Measurements from ENCODE around the gene MDN1. TPM values are rescaled to one million over a fixed set of nuclear protein-coding genes. Genes with fewer than 3 reads are reported as not detected.
"Not testable (repeated sequence)": the region's sequence is repeated elsewhere in the genome, so short reads cannot be mapped to it uniquely, and the experiment has no call there.

MDN1 gene, protein sequence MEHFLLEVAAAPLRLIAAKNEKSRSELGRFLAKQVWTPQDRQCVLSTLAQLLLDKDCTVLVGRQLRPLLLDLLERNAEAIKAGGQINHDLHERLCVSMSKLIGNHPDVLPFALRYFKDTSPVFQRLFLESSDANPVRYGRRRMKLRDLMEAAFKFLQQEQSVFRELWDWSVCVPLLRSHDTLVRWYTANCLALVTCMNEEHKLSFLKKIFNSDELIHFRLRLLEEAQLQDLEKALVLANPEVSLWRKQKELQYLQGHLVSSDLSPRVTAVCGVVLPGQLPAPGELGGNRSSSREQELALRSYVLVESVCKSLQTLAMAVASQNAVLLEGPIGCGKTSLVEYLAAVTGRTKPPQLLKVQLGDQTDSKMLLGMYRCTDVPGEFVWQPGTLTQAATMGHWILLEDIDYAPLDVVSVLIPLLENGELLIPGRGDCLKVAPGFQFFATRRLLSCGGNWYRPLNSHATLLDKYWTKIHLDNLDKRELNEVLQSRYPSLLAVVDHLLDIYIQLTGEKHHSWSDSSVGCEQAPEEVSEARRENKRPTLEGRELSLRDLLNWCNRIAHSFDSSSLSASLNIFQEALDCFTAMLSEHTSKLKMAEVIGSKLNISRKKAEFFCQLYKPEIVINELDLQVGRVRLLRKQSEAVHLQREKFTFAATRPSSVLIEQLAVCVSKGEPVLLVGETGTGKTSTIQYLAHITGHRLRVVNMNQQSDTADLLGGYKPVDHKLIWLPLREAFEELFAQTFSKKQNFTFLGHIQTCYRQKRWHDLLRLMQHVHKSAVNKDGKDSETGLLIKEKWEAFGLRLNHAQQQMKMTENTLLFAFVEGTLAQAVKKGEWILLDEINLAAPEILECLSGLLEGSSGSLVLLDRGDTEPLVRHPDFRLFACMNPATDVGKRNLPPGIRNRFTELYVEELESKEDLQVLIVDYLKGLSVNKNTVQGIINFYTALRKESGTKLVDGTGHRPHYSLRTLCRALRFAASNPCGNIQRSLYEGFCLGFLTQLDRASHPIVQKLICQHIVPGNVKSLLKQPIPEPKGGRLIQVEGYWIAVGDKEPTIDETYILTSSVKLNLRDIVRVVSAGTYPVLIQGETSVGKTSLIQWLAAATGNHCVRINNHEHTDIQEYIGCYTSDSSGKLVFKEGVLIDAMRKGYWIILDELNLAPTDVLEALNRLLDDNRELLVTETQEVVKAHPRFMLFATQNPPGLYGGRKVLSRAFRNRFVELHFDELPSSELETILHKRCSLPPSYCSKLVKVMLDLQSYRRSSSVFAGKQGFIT (N-terminal part only)
- total RNA-seq, result 10 to 100 TPM; 27.3 to 30.0 TPM
- long read RNA-seq, donor 1, partial matches to known transcripts, result 8 of 13 reads
- long read RNA-seq, donor 1, other reads (novel, unspliced or antisense), result 5 of 13 reads
- long read RNA-seq, donor 2, partial matches to known transcripts, result 9 of 9 reads
- long read RNA-seq, donor 2, other reads (novel, unspliced or antisense), result 0 of 9 reads

DNA sequence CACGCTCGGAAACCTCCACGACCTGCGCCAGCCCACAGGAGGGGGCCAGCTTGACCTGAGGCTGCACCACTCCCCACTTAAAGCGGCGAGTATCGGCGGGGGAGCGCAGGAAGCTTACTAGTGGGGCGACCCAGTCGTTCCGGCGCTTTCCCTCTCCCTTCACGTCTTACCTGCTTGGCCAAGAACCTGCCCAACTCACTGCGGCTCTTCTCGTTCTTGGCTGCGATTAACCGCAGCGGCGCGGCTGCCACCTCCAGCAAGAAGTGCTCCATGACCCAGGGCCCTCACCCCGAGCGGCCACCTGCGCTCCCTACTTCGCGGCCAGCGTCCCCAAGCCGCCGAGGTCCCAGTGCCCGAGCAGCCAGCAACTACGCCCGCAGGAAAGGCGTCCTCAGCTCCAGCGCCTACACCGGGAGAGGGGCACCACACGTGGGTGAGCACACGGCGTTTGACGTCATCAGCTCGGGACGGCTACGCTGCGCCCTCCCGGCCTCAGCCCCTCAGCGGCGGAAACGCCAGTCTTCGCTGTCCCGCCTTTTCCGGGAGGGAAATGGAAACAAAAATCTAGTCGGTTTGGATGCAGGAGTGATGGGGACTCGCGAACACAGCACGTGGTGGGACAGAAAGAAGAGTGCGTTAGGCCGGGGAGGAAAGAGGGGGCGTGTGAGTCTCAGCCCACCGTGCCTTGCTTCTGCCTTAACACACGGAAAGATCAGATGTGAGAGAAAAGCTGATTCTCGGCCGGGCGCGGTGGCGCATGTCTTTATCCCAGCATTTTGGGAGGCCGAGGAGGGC lies at the start of gene MDN1:
MDN1 (minus strand) TSS at position 459 of the 795 bp plus-strand sequence; CDS start at position 272, 187 bp downstream.
- intact Hi-C loops (cut with DNase I), result no loop called here

DNA sequence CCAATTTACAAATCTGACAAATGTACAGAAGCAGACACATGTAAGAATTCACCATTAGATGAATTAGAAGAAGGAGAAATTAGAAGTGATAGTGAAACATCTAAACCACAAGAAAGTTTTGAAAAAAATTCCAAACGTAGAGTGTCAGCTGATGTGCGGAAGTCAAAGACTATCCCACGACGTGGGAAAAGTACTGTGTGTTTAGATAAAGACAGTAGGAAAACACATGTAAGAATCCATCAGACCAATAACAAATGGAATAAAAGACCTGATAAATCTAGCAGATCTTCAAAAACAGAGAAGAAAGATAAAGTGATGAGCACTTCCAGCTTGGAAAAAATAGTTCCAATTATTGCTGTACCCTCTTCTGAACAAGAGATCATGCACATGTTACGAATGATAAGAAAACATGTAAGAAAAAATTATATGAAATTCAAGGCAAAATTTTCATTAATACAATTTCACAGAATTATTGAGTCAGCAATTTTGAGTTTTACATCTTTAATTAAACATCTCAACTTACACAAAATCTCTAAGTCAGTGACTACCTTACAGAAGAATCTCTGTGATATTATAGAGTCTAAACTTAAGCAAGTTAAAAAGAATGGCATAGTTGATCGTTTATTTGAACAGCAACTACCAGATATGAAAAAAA lies 46.6 kb upstream of the MDN1 start:
- intact Hi-C loops (cut with DNase I), result no loop called here
- DNase-seq (ENCODE audit: low spot score), result no peak

More for the DNA sequence above, at the start of gene MDN1:
- DNase-seq (ENCODE audit: low spot score), result peak; percentile 96

DNA sequence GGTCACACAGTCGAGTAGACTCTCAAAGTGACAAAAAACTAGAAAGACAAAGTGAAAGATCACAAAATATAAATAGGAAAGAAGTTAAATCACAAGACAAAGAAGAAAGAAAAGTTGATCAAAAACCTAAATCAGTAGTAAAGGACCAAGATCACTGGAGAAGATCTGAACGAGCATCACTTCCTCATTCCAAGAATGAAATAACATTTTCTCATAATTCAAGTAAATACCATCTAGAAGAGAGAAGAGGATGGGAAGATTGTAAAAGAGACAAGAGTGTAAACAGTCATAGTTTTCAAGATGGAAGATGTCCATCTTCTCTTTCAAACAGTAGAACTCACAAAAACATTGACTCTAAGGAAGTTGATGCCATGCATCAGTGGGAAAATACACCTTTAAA lies 43.1 kb upstream of the MDN1 start:
- no peak for DNase-seq (ENCODE audit: low spot score)
- intact Hi-C loops (cut with DNase I), result no loop called here

DNA sequence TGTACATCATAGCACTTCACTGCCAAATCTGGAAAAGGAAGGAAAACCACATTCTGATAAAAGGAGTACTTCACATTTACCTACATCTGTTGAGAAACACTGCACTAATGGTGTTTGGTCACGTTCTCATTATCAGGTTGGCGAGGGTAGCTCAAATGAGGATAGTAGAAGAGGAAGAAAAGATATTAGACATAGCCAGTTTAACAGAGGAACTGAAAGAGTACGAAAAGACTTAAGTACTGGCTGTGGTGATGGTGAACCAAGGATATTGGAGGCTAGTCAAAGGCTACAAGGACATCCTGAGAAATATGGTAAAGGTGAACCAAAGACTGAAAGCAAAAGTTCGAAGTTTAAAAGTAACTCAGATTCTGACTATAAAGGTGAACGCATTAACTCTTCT lies 42.7 kb upstream of the MDN1 start:
- intact Hi-C loops (cut with DNase I), result no loop called here
- DNase-seq (ENCODE audit: low spot score), result no peak

DNA sequence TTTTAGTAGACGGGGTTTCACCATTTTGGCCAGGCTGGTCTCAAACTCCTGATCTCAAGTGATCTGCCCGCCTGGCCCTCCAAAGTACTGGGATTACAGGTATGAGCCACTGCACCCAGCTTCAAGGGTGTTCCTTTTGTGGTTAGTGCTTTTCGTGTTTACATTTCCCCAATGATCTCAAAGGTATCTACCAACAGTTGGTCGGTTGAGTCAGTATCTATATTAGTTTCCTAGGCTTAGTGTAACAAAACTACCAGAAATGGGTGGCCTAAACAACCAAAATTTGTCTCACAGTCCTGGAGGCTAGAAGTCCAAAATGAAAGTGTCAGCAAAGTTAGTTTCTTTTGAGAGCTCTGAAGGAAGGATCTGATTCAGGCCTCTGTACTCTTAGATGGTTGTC lies 40.1 kb upstream of the MDN1 start:
- intact Hi-C loops (cut with DNase I), result no loop called here
- no peak for DNase-seq (ENCODE audit: low spot score)

DNA sequence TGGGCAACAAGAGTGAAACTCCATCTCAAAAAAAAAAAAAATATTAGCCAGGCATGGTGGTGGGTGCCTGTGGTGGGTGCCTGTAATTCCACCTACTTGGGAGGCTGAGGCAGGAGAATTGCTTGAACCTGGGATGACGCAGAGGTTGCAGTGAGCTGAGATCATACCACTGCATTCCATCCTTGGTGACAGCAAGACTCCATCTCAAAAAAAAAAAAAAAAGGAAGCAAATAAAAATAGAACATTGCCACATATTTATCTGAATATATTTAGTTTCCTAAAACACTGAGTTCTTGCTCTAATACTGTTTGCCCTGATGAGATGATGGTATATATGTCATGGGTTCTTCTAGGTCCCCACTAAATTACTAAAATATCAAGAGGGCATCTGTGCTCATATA lies 38.4 kb upstream of the MDN1 start:
- intact Hi-C loops (cut with DNase I), result no loop called here
- DNase-seq (ENCODE audit: low spot score), result no peak

DNA sequence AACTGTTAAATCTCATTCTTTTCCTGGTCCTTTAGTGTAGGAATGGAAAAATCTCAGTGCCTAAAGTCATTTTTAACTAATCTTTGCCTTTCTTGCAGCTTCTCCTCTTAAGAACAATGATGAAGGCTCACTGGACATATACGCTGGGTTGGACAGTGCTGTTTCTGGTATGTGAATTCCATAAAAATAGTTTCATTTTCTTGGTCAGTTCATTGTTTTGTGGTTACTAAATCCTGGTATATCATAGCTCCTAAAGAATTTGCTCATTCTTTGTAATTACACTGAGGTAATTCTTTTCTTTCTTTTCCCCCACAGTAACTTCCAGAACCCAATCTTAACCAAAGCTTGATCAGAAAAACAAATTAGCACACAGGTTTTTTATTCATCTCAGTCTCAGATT lies 33.5 kb upstream of the MDN1 start:
- intact Hi-C loops (cut with DNase I), result no loop called here
- DNase-seq (ENCODE audit: low spot score), result no peak

DNA sequence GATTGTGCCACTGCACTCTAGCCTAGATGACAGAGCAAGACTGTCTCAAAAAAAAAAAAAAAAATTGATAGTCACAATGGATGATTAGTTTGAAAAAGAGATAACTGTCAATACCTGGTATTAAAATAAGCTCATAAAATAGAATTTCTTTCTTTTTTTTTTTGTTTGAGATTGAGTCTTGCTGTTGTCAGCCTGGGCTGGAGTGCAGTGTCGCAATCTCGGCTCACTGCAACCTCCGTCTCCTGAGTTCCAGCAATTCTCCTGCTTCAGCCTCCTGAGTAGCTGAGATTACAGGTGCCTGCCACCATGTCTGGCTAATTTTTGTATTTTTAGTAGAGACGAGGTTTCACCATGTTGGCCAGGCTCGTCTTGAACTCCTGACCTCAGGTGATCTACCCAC lies 27.9 kb upstream of the MDN1 start:
- intact Hi-C loops (cut with DNase I), result not testable (repeated sequence)

DNA sequence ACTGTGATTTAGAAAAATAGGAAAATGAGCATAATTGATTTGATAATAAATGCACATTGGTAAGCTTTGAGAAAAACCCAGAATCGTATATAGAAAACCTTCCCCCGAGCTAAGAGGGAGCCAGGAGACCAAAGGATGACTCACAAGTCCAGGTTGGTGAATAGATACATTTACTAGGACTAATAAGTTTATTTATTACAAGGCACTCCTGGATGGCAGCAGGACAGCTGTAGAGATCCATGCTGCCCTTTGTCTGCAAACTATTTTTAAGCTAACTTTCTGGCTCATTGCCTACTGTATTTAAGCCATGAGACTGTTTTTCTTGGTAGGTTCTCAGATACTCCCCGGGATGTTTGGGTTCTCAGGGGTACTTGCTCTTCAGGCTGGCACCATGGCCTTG lies 23.5 kb upstream of the MDN1 start:
- no peak for DNase-seq (ENCODE audit: low spot score)
- intact Hi-C loops (cut with DNase I), result no loop called here

More for the DNA sequence above, 27.9 kb upstream of the MDN1 start:
- DNase-seq (ENCODE audit: low spot score), result not testable (repeated sequence)

DNA sequence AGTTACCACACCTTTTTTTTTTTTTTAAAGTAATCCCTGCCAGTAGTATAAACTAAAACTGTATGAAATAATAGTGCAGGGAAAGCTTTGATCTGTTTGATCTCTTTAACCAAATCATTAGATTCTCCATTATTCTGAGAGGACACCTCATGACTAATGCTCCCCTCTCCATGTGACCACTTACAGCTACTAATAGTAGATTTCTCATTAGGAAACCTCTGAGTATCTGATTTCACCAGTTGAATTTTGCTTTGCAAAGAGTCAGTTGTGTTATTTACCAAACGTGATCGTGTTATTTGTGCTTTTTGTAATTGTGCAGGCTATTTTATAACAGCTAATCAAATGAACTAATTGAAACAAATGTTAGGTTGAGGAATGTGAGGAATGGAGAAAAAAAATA lies 22.6 kb upstream of the MDN1 start:
- DNase-seq (ENCODE audit: low spot score), result no peak
- intact Hi-C loops (cut with DNase I), result no loop called here

DNA sequence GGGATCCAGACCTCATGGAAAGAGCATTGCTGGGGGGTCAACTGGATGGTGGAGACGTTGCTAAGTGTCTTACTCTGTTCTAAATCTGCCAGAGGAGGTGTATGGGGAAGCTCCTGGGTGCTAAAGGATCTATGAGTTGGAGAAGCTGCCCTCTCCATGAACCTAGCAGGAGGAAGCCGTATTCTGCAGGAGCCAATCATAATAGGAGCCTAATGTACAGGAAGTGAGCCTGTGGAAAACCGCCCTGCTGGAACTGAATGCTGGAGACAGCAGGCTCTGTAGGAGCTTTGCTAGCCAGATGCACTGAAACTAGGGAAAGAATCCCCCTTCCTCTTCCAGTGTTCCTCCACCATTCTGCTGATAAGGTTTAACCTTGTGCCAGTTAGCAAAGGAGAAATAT lies 20.9 kb upstream of the MDN1 start:
- intact Hi-C loops (cut with DNase I), result no loop called here
- DNase-seq (ENCODE audit: low spot score), result no peak

DNA sequence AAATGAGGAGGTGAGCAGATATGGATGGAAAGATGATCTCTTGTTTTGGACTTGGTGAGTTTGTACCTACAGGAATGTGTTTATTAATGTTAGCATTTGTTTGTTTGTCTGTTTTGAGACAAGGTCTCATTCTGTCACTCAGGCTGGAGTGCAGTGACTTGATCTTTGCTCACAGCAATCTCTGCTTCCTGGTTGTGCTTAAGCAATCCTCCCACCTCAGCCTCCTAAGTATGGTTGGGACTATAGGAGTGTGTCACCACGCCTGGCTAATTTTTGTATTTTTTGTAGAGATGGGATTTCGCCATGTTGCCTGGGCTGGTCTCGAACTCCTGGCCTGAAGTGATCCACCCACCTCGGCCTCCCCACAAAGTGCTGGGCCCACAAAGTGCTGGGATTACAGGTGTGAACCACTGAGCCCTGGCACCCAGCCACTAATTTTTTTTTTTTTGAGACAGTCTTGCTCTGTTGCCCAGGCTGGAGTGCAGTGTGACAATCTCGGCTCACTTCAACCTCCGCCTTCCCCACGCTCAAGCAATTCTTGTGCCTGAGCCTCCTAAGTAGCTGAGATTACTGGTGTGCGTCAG lies 17.1 kb upstream of the MDN1 start:
- DNase-seq (ENCODE audit: low spot score), result no peak
- intact Hi-C loops (cut with DNase I), result no loop called here

DNA sequence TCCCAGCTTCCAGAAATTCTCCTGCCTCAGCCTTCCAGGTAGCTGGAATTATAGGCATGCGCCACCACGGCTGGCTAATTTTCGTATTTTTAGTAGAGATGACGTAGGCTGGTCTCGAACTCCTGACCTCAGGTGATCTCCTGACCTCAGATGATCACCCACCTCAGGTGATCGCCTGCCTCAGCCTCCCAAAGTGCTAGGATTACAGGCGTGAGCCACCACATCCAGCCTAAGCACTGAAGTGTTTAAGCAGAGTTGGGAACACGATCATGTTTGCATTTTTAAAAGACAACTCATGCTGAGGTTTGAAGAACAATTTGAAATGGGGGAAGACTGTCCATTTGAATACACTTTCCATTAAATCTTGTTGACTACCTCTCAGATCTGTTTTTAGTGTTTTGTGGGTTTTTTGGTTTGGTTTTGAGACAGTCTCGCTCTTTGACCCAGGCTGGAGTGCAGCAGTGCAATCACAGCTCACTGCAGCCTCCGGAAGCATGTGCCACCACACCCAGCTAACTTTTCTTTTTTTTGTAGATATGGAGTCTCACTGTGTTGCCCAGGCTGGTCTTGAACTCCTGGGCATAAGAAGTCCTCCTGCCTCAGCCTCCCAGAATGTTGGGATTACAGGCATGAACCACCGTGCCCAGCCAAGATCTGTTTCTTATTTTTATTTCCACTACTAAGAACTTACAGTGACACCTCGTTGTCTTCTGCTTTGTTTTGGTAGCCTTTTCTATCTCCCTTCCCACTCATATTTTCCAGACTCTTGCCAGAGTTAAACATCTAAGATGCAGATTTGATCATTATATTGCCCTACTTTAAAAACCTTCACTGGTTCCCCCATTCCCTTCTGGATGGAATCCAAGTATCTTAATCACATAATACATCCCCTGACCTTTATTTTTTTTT lies 15.5 kb upstream of the MDN1 start:
- intact Hi-C loops (cut with DNase I), result no loop called here

DNA sequence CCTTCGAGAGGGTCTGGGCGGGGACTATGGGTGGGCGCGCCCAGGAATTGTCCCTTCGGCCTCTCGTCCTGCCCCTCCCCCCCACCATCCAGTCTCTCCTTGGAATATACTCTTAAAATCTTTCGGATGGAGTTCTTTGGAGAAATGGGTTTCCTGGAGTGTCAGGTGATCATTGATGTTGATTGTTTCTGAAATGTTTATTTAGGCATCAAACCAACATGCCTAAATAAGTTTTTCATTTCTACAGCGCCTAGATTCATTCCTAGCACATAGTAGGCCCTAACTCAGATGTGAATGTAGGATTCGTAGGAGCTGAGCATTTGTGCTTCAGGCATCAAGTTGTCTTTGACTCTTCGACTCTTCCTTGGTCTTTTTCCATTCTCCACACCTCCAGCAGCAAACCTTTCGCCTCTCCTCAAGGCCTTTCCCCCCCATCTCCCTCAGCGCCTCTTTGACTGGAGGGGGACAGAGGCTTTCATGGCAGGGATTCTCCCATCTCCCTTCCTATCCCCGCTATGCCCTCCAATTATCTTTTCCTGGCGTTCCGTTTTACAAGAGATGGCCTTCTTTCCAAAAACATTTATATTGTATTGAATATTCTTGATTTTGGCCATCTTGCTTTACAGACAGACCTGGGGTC lies 10.7 kb upstream of the MDN1 start:
- intact Hi-C loops (cut with DNase I), result no loop called here
- no peak for DNase-seq (ENCODE audit: low spot score)

More for the DNA sequence above, 15.5 kb upstream of the MDN1 start:
- DNase-seq (ENCODE audit: low spot score), result no peak

DNA sequence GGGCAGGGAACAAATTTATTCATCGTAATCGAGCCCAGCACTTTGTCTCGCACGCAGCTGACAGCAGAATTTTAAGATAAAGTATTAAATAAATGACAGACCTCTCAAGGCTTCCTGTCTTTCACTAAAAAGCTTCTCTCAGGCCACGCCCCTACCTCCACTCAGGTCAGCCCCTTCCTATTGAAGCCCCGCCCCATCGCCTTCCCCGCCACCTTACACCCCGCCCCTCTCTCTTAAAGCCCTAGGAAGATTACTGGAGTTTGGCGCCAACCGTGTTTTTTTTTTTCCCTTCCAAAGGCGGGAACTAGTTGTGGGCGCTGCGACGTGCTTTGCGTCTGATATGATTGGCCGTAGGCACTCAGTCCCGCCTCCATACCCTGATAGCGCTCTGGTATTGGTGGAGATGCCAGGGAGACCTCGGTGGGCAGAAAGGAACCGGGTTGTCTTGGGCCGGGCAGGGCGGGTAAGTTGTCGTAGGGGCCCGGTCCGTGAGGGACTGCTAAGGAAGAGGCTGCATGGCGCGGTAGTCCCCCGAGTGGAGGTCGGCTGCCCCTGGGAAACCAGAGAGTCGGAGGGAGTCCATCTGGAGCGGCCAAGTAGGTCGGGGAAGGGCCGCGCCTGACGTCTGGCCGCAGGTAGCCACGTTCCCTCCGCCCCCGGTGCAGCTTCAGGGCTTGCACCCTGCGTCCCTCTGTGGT lies 10.0 kb upstream of the MDN1 start, which contains the start of gene CASP8AP2:
CASP8AP2 (plus strand) TSS at position 409 of the 698 bp plus-strand sequence.
- peak; percentile 97 for DNase-seq (ENCODE audit: low spot score)
- intact Hi-C loops (cut with DNase I), result no loop called here

Data from posterior vena cava (tissue), 2 donors.